ACC112 (cell line): ENCODE measurements around the gene FAM83E.

ENCODE experiments used
- H2AFZ ChIP-seq: fragments of 200-600 bp; sonication (generic); one replicate; pipeline ENCODE4 v1.6.0; 2017; ENCODE audit warnings: antibody characterized with exemption, low read length; ENCODE audit not compliant: unreplicated experiment
- H3K27ac ChIP-seq: fragments of 200-600 bp; sonication (generic); 2 replicates; pipeline ENCODE4 v1.5.1; 2014; ENCODE audit warnings: low read depth, mild to moderate bottlenecking, antibody characterized with exemption, low read length, moderate library complexity
- H3K27me3 ChIP-seq: fragments of 200-600 bp; sonication (generic); 2 replicates; pipeline ENCODE4 v1.6.1; 2014; ENCODE audit warnings: mild to moderate bottlenecking, antibody characterized with exemption, low read length, moderate library complexity, mixed read lengths; ENCODE audit not compliant: insufficient read depth
- H3K36me3 ChIP-seq: fragments of 200-600 bp; sonication (generic); 2 replicates; pipeline ENCODE4 v1.6.1; 2016; ENCODE audit warnings: mild to moderate bottlenecking, antibody characterized with exemption, low read length, moderate library complexity, mixed read lengths; ENCODE audit not compliant: insufficient read depth
- H3K4me1 ChIP-seq: fragments of 200-600 bp; sonication (generic); one replicate; pipeline ENCODE4 v1.6.1; 2016; ENCODE audit warnings: low read length, mixed read lengths; ENCODE audit not compliant: insufficient read depth, unreplicated experiment, control insufficient read depth
- H3K4me3 ChIP-seq: fragments of 200-600 bp; sonication (generic); 2 replicates; pipeline ENCODE4 v1.5.1; 2014; ENCODE audit warnings: mild to moderate bottlenecking, low read depth, low read length
- H3K79me2 ChIP-seq: fragments of 200-600 bp; sonication (generic); one replicate; pipeline ENCODE4 v1.6.0; 2016; ENCODE audit warnings: low read length; ENCODE audit not compliant: control insufficient read depth, unreplicated experiment, insufficient read depth

The FAM83E gene

DNA sequence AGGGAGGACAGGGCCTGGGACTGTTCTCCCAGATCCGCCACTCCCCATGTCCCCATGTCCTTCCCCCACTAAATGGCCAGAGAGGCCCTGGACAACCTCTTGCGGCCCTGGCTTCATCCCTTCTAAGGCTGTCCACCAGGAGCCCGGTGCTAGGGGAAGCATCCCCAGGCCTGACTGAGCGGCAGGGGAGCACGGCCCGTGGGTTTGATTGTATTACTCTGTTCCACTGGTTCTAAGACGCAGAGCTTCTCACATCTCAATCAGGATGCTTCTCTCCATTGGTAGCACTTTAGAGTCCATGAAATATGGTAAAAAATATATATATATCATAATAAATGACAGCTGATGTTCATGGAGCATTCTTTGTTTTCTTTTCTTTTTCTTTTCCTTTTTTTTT is 7.5 kb downstream of the FAM83E start:
- Histone ChIP-seq H3K27ac (no peak overlapping the region), H2AFZ (no peak overlapping the region), H3K4me1 (no peaks in the 10 kb centered on the region), H3K36me3 (no peaks in the 10 kb centered on the region), H3K4me3 (no peak overlapping the region), H3K79me2 (no peaks in the 10 kb centered on the region), H3K27me3 (no peaks in the 10 kb centered on the region)

GRCh38 chr19:48606463-48607358 is 8.2 kb downstream of the FAM83E start, which contains the start of gene SPACA4:
TSS of gene SPACA4 (plus strand) at chr19:48606742. CDS start at chr19:48606979, 237 bp downstream.
- Histone ChIP-seq H3K27ac (no peak within 1 kb of the TSS), H3K4me3 (no peak within 1 kb of the TSS), H3K4me1 (no peaks in the 10 kb centered on the region), H3K36me3 (no peaks in the 10 kb centered on the region), H2AFZ (no peak within 1 kb of the TSS), H3K27me3 (no peaks in the 10 kb centered on the region), H3K79me2 (no peaks in the 10 kb centered on the region)

GRCh38 chr19:48603850-48604249 is 11.0 kb downstream of the FAM83E start:
- H3K79me2 ChIP-seq, result no peaks in the 10 kb centered on the region
- H3K36me3 ChIP-seq, result no peaks in the 10 kb centered on the region
- no peaks in the 10 kb centered on the region for H3K4me1 ChIP-seq
- no peak overlapping the region for H3K27ac ChIP-seq
- no peaks in the 10 kb centered on the region for H3K27me3 ChIP-seq
- H2AFZ ChIP-seq, result no peak overlapping the region
- no peak overlapping the region for H3K4me3 ChIP-seq

DNA sequence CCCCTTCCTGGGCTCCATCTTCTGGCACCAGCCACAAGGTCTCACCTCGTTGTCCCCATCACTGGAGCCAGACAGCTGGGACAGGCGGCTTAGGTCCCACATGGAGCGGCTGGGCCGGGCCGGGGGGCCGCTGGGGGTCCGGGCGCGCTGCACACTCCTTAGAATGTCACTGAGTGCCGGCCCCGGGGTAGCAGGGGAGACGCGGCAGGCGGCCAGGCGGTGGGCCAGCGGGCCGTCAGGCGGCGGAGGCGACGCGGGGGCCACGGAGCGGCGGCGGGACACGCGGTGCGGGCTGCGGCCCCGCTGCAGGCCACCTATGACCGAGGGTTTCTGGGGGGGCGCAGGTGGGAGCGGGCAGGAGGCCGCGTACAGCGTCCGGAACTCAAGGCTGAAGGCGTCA is 11.4 kb downstream of the FAM83E start:
- Histone ChIP-seq H3K27me3 (no peaks in the 10 kb centered on the region), H3K27ac (no peak overlapping the region), H3K4me1 (no peaks in the 10 kb centered on the region), H3K79me2 (no peaks in the 10 kb centered on the region), H2AFZ (no peak overlapping the region), H3K36me3 (no peaks in the 10 kb centered on the region), H3K4me3 (no peak overlapping the region)

DNA sequence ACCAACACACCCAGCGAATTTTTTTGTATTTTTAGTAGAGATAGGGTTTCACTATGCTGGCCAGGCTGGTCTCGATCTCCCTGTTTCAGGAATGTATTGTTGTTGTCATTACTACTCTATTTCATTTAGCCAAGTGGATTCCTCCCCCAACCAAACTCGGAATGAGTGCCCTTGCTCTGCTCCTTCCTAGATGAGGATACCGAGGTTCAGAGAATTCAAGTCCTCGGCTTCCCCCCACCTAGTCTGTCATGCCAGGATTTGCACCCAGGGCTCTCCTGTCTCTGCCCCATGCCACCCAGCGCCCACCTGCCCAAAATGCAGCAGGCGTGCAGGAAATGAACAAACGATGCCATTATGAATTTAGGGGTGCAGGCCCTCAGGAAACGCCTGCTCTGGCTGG is 11.9 kb downstream of the FAM83E start:
- no peaks in the 10 kb centered on the region for H3K4me1 ChIP-seq
- H3K36me3 ChIP-seq, result no peaks in the 10 kb centered on the region
- no peaks in the 10 kb centered on the region for H3K27me3 ChIP-seq
- H3K79me2 ChIP-seq, result no peaks in the 10 kb centered on the region
- no peak overlapping the region for H3K27ac ChIP-seq
- no peak overlapping the region for H3K4me3 ChIP-seq
- no peak overlapping the region for H2AFZ ChIP-seq

DNA sequence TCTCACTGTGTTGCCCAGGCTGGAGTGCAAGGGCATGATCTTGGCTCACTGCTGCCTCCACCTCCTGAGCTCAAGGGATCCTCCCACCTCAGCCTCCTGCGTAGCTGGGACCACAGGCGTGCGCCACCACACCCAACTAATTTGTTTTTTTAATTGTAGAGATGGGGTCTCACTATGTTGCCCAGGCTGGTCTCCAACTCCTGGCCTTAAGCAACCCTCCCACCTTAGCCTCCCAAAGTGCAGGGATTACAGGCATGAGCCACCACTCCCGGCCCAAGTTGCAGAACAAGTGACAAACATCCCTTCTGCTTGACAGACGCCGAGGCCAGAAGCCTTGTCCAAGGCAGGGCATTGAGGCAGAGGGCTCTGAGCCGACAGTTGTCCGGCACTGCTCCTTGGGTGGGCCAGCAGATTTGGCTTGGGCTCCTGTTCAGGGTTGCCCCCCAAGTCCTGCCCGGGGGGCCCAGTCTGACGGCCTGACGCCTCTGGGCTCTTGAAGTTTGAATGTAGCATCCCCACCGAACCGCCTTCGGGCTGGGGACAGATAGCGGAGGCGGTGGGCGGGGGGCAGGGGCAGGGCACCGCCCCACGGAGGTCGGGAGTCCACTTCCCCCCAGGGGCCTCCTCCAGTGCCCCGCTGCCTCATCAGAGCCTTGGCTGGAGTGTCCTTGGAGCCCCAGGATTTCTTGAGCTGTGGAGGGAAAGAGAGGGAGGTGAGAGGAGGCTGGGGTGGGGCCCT is 14.0 kb downstream of the FAM83E start:
- no peaks in the 10 kb centered on the region for H3K79me2 ChIP-seq
- no peaks in the 10 kb centered on the region for H3K27me3 ChIP-seq
- H3K36me3 ChIP-seq, result no peaks in the 10 kb centered on the region
- no peaks in the 10 kb centered on the region for H3K4me1 ChIP-seq
- no peak overlapping the region for H3K27ac ChIP-seq
- H3K4me3 ChIP-seq, result no peak overlapping the region
- H2AFZ ChIP-seq, result no peak overlapping the region

- H3K79me2 ChIP-seq, result no peaks in the 10 kb centered on the region
- H3K4me1 ChIP-seq, result no peaks in the 10 kb centered on the region
- H3K4me3 ChIP-seq, result no peak overlapping the region
- H3K27ac ChIP-seq, result no peak overlapping the region
- H3K36me3 ChIP-seq, result no peaks in the 10 kb centered on the region
- H2AFZ ChIP-seq, result no peak overlapping the region
- H3K27me3 ChIP-seq, result no peaks in the 10 kb centered on the region
Observed at GRCh38 chr19:48598996-48599700, 15.7 kb downstream of the FAM83E start.

DNA sequence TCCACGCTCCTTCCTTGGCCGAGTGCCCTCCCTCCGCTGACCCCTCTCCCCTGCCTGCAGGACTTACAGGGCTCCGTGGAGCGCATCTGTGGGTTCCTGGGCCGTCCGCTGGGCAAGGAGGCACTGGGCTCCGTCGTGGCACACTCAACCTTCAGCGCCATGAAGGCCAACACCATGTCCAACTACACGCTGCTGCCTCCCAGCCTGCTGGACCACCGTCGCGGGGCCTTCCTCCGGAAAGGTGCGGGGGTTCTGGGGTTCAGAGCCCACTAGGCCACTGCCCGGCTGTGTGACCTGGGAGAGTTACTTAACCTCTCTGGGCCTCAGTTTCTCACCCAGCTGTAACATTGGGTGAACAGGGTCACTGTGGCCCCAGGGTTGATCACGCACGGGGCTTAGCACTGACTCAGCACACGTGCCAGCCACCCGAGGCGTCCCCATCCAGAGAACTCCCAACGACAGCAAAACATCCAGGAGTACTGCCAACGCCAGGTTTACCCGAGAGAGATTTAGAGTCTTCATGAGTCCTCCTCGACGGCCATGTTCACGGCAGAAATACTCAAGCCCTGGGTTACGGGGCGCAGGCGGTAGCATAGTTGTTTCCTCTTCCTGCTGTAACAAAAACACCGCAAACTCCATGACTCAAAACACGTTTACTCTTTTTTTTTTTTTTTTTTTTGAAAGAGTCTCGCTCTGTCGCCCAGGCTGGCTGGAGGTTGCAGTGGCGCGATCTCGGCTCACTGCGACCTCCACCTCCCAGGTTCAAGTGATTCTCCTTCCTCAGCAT is 18.0 kb downstream of the FAM83E start:
- no peaks in the 10 kb centered on the region for H3K27me3 ChIP-seq
- H3K79me2 ChIP-seq, result no peaks in the 10 kb centered on the region
- no peak overlapping the region for H3K4me3 ChIP-seq
- no peak overlapping the region for H3K27ac ChIP-seq
- no peaks in the 10 kb centered on the region for H3K4me1 ChIP-seq
- H2AFZ ChIP-seq, result no peak overlapping the region
- H3K36me3 ChIP-seq, result no peaks in the 10 kb centered on the region

- Histone ChIP-seq H3K4me3 (no peak overlapping the region), H3K79me2 (no peaks in the 10 kb centered on the region), H2AFZ (no peak overlapping the region), H3K4me1 (no peaks in the 10 kb centered on the region), H3K27ac (no peak overlapping the region), H3K27me3 (no peaks in the 10 kb centered on the region), H3K36me3 (no peaks in the 10 kb centered on the region)
Observed at GRCh38 chr19:48596237-48596636, 18.6 kb downstream of the FAM83E start.

DNA sequence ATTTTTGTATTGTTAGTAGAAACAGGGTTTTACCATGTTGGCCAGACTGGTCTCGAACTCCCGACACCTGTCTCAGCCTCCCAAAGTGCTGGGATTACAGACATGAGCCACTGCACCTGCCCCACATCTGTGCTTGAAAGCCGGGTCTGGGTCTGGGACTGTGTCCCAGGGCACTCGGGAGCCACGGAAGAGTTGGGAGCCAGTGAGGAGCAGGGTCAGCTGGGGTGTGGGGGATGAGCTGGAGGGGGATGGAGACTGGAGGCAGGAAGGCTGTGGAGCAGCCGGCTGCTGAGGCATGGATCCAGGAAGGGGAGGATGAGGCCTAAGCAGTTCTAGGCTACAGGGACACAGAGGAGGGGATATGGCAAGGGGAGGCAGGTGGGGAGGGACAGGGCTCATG is 19.0 kb downstream of the FAM83E start:
- H3K36me3 ChIP-seq, result no peaks in the 10 kb centered on the region
- no peak overlapping the region for H2AFZ ChIP-seq
- no peak overlapping the region for H3K4me3 ChIP-seq
- H3K27me3 ChIP-seq, result no peaks in the 10 kb centered on the region
- H3K4me1 ChIP-seq, result no peaks in the 10 kb centered on the region
- H3K79me2 ChIP-seq, result no peaks in the 10 kb centered on the region
- H3K27ac ChIP-seq, result no peak overlapping the region
